OCI-M2 (cell line): Measurements from ENCODE around the gene DNAH3.
"Not testable (repeated sequence)": the region's sequence is repeated elsewhere in the genome, so short reads cannot be mapped to it uniquely, and the experiment has no call there.

Experiments used
- DNase-seq: peaks from one replicate; lab custom pipeline; 2025; ENCODE audit not compliant: unreplicated experiment; lab: John Stamatoyannopoulos, UW

DNAH3 gene

DNA sequence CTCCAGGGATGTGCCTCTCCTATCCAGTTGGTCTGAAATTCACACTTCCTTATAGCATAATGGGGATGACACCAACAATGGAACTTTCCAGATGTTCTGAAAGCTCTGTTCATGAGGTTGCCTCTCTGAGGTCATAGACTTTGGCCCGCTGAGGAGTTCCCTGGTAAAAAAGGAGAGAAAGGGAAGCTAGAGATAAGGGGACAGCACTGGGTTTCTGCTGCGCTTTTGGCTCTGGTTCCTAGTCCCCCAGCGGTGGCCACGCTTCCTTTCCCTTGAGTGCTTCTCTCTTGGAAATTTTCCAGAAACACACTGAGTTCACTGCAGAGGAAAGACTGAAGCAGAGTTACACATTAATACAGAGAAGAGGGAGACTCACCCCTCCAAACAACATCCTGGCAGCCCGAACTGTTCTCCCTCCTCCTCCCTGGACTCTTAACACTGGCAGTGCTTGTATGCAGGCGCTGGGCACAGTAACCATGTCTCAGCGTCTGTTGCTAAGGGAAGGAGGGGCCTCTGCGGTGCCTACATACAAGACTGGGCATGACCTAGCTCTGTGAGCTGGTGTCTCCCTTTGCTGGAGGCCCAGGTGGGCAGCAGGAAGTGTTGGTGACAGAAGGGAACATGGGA is at the start of gene DNAH3:
DNAH3 (minus strand) TSS at position 472 of the 627 bp plus-strand sequence. CDS start 527 bp downstream, outside the sequence.
- no peak for DNase-seq

DNA sequence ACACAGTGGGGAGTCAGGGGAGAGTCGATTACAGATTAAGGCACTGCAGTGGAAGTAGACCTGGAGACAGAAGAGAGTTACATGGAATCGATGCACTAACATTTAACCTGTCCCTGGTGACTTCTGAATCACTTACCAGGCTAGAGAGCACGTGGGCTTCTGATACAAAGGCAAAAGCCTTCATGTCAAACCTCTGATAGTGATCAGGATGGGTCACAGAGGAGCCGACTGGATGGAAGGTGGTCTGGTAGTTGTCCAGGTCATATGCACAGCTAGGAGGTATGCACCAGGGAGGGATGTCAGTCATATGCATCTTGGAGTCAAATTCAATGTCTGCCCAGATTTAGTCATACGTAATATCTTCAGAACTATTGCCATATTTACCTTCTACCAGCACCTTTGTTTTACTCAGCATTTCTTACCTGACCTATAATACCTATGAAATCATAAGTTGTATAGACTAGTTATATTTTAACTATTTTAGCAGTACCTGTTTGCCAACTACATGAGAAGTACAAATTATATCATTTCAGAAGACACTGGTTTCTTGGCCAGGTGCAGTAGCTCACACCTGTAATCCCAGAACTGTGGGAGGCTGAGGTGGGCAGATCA is 49.1 kb upstream of the DNAH3 start:
- DNase-seq = no peak

DNA sequence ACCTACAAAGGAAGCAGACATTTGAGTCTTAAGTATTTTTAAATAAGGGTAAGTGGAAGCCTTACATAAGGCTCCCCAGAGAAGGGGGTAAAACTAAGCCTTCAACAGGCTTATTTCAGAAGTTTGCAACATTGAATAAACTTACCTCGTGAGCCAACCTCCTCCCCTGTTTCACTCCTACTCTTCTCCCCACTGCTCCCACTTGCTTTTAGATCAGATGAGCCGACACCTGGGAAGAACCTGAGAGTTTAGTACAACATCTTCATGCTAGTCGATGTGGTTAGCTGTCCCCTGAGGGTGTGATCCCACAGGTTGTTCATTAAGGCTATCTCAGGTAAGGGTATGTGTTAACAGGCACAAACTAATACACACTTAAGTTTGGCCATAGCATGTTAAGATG is 47.0 kb upstream of the DNAH3 start:
- DNase-seq = no peak

DNA sequence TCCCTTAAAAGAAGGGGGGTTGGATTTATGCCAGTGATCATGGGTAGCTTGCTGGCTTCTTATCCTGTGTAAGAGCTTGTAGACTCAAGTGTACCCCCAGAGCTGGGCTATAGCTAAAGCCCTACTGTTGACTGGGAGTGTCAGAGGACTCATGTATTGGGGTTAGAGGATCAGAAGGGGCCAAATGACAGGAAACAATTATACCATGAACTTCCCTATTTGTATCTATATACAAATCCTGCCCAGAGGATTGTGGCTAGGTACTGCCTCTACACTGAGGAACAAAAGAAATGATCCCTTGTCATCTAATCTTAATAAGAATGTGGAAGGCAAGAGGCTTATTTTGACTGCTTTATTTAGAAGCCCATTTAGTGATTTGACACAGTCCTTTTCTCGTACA is 46.5 kb upstream of the DNAH3 start:
- DNase-seq = no peak

GRCh38 chr16:21195330-21195729 is 44.7 kb upstream of the DNAH3 start:
- not testable (repeated sequence) for DNase-seq

- no peak for DNase-seq
These were observed 44.2 kb upstream of the DNAH3 start for GRCh38 chr16:21194771-21195301.

GRCh38 chr16:21192991-21193390 is 42.3 kb upstream of the DNAH3 start:
- no peak for DNase-seq

DNA sequence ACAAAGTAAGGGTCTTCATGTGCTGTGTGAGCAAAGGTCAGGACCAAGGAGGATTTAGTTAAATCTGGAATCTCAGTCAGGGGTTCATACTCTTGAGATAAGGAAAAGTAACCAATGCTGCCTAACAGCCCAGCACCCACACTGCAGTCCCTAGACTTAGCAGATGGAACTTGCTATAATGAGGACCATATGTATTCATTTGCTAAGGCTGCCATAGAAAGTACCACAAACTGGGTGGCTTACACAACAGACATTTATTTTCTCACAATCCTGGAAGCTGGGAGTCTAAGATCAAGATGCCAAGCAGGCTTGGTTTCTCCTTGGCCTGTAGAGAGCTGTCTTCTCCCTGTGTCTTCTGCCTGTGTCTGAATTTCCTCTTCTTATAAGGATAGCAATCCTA is 40.0 kb upstream of the DNAH3 start:
- DNase-seq = no peak

DNA sequence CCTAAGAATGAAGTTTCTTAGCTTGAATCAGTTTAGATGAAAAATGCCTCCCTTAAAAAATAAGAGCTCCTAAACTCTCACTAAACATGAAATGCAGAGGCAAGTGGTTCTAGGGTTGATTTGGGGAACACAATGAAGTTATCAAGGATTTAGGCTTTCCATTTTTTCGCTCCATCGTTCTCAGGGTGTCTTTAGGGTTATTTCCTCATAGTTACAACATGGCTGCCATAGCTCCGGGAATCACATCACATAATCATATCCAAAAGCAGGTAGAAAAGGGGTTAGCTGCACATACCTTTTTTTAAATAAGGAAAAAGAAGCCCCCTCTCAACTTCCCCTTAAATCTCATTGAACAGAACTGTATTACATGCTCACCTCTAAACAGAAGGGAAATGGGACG is 39.4 kb upstream of the DNAH3 start:
- no peak for DNase-seq

DNA sequence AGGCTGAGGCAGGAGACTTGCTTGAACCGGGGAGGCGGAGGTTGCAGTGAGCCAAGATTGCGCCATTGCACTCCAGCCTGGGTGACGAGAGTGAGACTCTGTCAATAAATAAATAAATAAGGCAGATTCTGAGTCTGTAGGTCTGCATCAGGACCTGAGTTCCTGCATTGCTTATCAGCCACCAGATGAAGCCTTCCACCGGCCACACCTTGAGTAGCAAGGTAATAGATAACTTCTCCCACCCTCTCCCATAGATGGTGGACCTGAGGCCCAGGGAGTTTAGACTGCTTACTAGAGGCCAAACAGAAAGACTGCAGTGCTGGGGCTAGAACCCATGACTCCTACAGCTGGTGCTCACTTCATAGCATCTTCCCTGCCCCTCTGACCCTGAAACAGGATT is 38.7 kb upstream of the DNAH3 start:
- DNase-seq = no peak

GRCh38 chr16:21186326-21186691 is 35.7 kb upstream of the DNAH3 start:
- no peak for DNase-seq

GRCh38 chr16:21185659-21186325 is 35.1 kb upstream of the DNAH3 start:
- no peak for DNase-seq

GRCh38 chr16:21184834-21185233 is 34.2 kb upstream of the DNAH3 start:
- no peak for DNase-seq

DNA sequence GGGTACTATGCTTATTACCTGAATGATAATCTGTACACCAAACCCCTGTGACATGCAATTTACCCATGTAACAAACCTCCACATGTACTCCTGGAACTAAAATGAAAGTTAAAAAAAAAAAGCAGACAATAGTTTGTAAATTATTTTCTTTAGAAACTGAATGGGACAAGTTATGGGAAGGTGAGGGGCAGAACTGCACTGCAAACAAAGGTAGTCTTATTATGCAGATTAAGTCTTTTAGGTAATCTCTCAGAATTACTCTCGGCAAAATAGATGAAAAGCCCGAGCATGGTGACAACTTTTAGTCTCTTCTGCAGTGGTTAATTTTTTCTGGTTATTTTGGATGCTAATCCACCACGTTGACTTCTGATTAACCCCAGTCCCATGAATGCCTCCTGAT is 33.3 kb upstream of the DNAH3 start:
- DNase-seq = no peak

DNA sequence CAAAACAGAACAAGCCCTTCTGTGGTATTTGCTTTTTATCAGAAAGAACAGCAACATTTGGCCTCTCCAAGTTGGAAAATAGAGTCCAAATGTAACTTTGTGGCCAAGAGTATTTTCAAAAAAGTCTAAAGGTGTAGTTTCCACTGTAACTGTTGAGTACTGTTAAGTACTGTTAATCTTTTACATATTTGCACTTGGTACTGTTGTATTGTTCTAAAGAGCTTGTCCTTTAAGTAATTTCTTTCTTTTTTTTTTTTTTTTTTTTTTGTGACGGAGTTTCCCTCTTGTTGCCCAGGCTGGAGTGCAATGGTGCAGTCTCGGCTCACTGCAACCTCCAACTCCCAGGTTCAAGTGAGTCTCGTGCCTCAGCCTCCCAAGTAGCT is 29.3 kb upstream of the DNAH3 start:
- no peak for DNase-seq

DNA sequence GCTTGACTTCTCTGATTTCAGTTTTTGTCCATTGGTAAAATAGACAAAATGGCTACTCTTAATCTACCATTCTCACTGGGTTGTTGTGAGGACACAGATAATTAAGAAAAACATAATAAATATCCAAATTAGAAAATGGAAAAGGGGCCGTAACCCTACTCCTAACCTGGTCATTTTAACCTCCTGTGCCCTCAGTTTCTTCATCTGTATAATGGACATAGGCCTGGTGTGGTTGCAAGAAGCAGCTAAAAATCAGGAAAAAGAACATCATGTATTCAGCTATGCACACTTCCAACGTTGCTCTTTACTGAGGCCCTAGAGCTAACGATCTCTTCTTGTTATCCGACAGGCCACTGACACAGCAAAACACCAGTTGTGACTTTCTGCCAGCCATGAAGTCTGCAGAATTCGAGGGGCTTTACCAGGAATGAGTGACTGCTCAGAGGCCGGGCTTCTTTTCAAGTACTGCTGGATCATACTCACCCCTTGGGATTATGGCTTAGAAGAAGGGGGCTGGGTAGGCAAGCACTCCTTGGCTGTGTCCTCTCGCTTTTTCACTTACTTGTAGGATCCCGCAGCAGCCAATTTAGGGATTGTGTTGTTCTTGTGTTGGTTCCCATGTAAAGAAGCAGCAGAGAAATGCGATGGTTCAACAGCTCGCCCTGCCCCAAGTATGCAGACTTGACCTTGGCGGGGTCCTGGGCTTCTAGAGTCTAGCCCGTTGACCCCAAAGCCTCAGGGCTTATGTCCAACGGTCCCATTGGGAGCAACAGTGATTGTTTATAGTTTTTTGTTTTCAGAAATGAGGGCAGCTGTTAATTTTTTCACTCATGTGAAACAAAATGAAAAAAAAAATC is 28.7 kb upstream of the DNAH3 start:
- no peak for DNase-seq

- no peak for DNase-seq
These were observed 24.8 kb upstream of the DNAH3 start for GRCh38 chr16:21175397-21175796.

DNA sequence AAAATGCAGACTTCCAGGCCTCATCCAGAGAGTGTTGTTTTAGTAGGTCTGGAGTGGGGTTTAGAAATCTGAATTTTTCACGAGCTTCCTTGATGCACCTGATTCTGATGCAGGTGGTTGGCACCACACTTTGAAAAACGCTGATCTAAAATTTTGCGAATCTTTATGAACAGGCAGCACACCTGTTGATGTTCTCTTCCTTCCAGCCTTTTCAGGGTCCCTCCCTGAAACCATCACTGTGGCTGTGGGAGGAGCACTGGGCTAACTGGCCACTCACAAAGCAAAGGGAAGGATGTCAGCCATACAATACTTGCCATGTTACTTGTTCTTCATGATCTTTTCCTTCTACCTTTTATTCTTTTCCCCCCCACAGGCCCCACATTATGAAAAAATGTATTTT is 22.0 kb upstream of the DNAH3 start:
- DNase-seq = no peak

DNA sequence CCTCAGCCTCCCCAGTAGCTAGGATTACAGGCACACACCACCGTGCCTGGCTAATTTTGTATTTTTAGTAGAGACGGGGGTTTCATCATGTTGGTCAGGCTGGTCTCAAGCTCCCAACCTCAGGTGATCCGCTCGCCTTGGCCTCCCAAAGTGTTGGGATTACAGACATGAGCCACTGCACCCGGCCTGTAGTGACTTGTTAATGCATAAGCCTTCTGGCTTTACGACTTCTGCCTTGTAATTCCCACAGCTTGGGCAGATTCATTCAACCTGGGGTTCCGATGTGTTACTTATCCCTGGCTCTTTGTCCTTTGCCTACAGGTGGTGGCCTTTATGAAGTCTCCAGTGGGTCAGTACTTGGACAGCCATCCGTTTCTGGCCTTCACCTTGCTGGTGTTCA is 19.5 kb upstream of the DNAH3 start:
- DNase-seq = not testable (repeated sequence)

GRCh38 chr16:21169249-21169981 is 18.8 kb upstream of the DNAH3 start:
- no peak for DNase-seq
